Endothelial cell of umbilical vein (primary cell): ENCODE data around the gene PKN3. TPM values are rescaled to one million over a fixed set of nuclear protein-coding genes. Genes with fewer than 3 reads are reported as not detected.

Experiments used
- BruUV-seq: library from RNA; stranded (reverse); fragments of 400-500 nt; replicated peaks from 2 replicates; lab custom pipeline; 2021; lab: Mats Ljungman, UMichigan
- CTCF ChIA-PET: fragments of 300-600, 350-600 bp; sonication (Branson Sonifier 250); formaldehyde crosslinking; loops from one replicate; lab custom pipeline; 2021; ENCODE audit warnings: antibody characterized with exemption, inconsistent platforms; lab: Charles Lee
- POLR2A ChIA-PET: fragments of 300-600, 350-600 bp; sonication (Branson Sonifier 250); formaldehyde crosslinking; loops from one replicate; lab custom pipeline; 2021; ENCODE audit warnings: antibody characterized with exemption, inconsistent platforms; lab: Charles Lee
- DNase-seq: peaks from one replicate; pipeline ENCODE4 v3.0.0-alpha.2; 2011; ENCODE audit warnings: low read depth, low spot score
- FAIRE-seq: peaks from 2 replicates; lab custom pipeline; 2011; peaks lifted over from hg19 to GRCh38; lab: Jason Lieb, UNC
- H2AFZ ChIP-seq: 2 replicates; pipeline ENCODE4 v1.6.0; 2012; ENCODE audit warnings: low read depth, low read length, control low read depth, inconsistent platforms
- H3K27ac ChIP-seq: 2 replicates; pipeline ENCODE4 v1.5.1; 2011; ENCODE audit warnings: low read depth, mild to moderate bottlenecking, control low read depth, low read length, moderate library complexity; ENCODE audit not compliant: insufficient read depth
- H3K27me3 ChIP-seq, 2 experiments: 2 replicates each; pipeline versions ENCODE4 v1.6.0 to v1.6.1; 2011; ENCODE audit warnings: low read length in 2 of 2, mixed read lengths in 1 of 2; ENCODE audit not compliant: control insufficient read depth in 2 of 2, insufficient read depth in 2 of 2
- H3K36me3 ChIP-seq, 2 experiments: 2 replicates in 1 of 2; 3 replicates in 1 of 2; pipeline ENCODE4 v1.5.1; 2011; ENCODE audit warnings: low read length in 2 of 2, mild to moderate bottlenecking in 1 of 2, moderate library complexity in 1 of 2; ENCODE audit not compliant: control insufficient read depth in 2 of 2, insufficient read depth in 2 of 2; ENCODE audit errors: extremely low read depth in 1 of 2
- H3K4me1 ChIP-seq: 3 replicates; pipeline ENCODE4 v1.5.1; 2011; ENCODE audit warnings: mild to moderate bottlenecking, low read length; ENCODE audit not compliant: control insufficient read depth, insufficient read depth; ENCODE audit errors: extremely low read depth
- H3K4me2 ChIP-seq: 2 replicates; pipeline ENCODE4 v1.6.1; 2011; ENCODE audit warnings: low read length, control low read depth, mixed read lengths; ENCODE audit not compliant: insufficient read depth
- H3K4me3 ChIP-seq, 3 experiments: fragments of 200-600 bp in 1 of 3; sonication (generic), shearing (Covaris generic) in 1 of 3; replicated peaks in 1 of 3; 2 replicates each; pipeline ENCODE4 v1.5.1; 2011 to 2016; ENCODE audit warnings: control low read depth in 3 of 3, low read length in 3 of 3, mild to moderate bottlenecking in 2 of 3, inconsistent platforms in 1 of 3, low read depth in 1 of 3, moderate library complexity in 1 of 3; ENCODE audit not compliant: insufficient read depth in 1 of 3
- H3K79me2 ChIP-seq: 2 replicates; pipeline ENCODE4 v1.6.0; 2012; ENCODE audit warnings: low read length, inconsistent platforms; ENCODE audit not compliant: control insufficient read depth, insufficient read depth
- H3K9ac ChIP-seq: replicated peaks from 2 replicates; pipeline ENCODE3; 2011; ENCODE audit warnings: low read length, control low read depth; ENCODE audit not compliant: insufficient read depth; ENCODE audit errors: extremely low read depth
- H3K9me1 ChIP-seq: replicated peaks from 3 replicates; pipeline ENCODE4 v1.6.0; 2011; ENCODE audit warnings: mild to moderate bottlenecking, low read length; ENCODE audit not compliant: control insufficient read depth, insufficient read depth; ENCODE audit errors: extremely low read depth
- H3K9me3 ChIP-seq: replicated peaks from 2 replicates; pipeline ENCODE4 v1.5.1; 2012; ENCODE audit warnings: low read length, inconsistent platforms; ENCODE audit not compliant: control insufficient read depth, insufficient read depth
- H4K20me1 ChIP-seq: replicated peaks from 2 replicates; pipeline ENCODE3; 2011; ENCODE audit warnings: mild to moderate bottlenecking, low read length; ENCODE audit not compliant: control insufficient read depth, insufficient read depth; ENCODE audit errors: extremely low read depth
- CTCF ChIP-seq, 2 donors: IDR thresholded peaks; 1 replicate in 1 of 2; 2 replicates in 1 of 2; pipeline ENCODE4 v1.5.1; 2011; ENCODE audit warnings: low read length in 2 of 2, mild to moderate bottlenecking in 2 of 2, moderate library complexity in 2 of 2, control low read depth in 1 of 2, inconsistent platforms in 1 of 2, low read depth in 1 of 2; ENCODE audit not compliant: insufficient read depth in 1 of 2; ENCODE audit errors: extremely low read depth in 1 of 2
- EZH2 ChIP-seq: IDR thresholded peaks from 2 replicates; pipeline ENCODE4 v1.6.1; 2012; ENCODE audit warnings: borderline replicate concordance, low read depth, mild to moderate bottlenecking, moderate library complexity, low read length, inconsistent platforms; ENCODE audit not compliant: severe bottlenecking
- FOS ChIP-seq: IDR thresholded peaks from 2 replicates; pipeline ENCODE4 v1.6.1; 2011; ENCODE audit warnings: mild to moderate bottlenecking, low read length, moderate library complexity, borderline replicate concordance; ENCODE audit not compliant: insufficient read depth
- GATA2 ChIP-seq: IDR thresholded peaks from 2 replicates; pipeline ENCODE4 v1.7.0; 2011; ENCODE audit warnings: low read depth, mild to moderate bottlenecking, moderate library complexity, mixed read lengths, low read length; ENCODE audit not compliant: insufficient read length, insufficient read depth
- JUN ChIP-seq: IDR thresholded peaks from 2 replicates; pipeline ENCODE4 v1.6.1; 2011; ENCODE audit warnings: borderline replicate concordance, low read depth; ENCODE audit not compliant: insufficient read length, insufficient read depth
- MYC ChIP-seq: IDR thresholded peaks from one replicate; pipeline ENCODE4 v1.6.1; 2011; ENCODE audit warnings: mild to moderate bottlenecking, low read depth, low read length
- POLR2A ChIP-seq: IDR thresholded peaks from 2 replicates; pipeline ENCODE4 v1.6.1; 2012; ENCODE audit warnings: low read depth, mild to moderate bottlenecking, control low read depth, low read length
- POLR2AphosphoS5 ChIP-seq: IDR thresholded peaks from 2 replicates; pipeline ENCODE4 v1.6.1; 2012; ENCODE audit warnings: low read depth, mild to moderate bottlenecking, control low read depth, low read length, moderate library complexity; ENCODE audit not compliant: insufficient read depth
- dilution Hi-C: fragments of 300-500 bp; cut with MboI; formaldehyde crosslinking; loops from one replicate; pipeline ENCODE4 v1.15.0; 2019; ENCODE audit warnings: low sequenced_read_pairs; ENCODE audit not compliant: extremely low pct_ligation_motif_present
- intact Hi-C: fragments of 100-400 bp; cut with micrococcal nuclease; formaldehyde crosslinking; loops from one replicate; pipeline ENCODE4 v1.10.0; 2022
- polyA plus RNA-seq, 4 experiments: library from polyadenylated mRNA; depleted of rRNA in 3 of 4; stranded (reverse) in 3 of 4; unstranded in 1 of 4; fragments of >200 nt; gene quantifications; 2 replicates each; pipeline versions ENCODE4 v1.2.1 to v1.2.3, GENCODE V29; 2011 to 2012; ENCODE audit warnings: missing spikeins in 1 of 4
- total RNA-seq: library from RNA; stranded (reverse); gene quantifications from 2 replicates; pipeline ENCODE4 v1.2.3, GENCODE V29; 2021
- TF ChIP-seq, protein P1 (sequence below): IDR thresholded peaks from 2 replicates; pipeline ENCODE4 v1.6.1; 2011; ENCODE audit not compliant: insufficient read depth, insufficient read length

Gene PKN3
- total and polyA plus RNA-seq, 2 donors (not counting 3 experiments of a cell fraction or from before 2014, with no cell fraction given): 29.5 to 40.4 TPM

DNA sequence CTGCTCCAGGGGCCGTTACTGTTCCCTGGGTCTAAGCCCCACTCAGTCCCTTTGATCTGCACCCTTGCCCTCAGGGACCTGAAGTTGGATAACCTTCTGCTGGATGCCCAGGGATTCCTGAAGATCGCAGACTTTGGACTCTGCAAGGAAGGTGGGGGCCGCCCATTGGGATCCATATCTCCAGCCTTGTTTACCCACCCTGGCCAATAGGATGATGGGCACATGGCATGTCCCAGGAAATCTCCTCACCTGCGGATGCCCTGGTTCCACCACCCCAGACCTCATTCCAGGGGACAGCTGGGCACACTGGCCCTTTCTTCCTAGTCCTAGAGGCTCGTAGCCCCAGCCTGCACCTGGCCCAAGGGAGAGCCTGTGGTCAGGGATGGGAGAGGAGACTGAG, 16.2 kb downstream of the PKN3 start:
- H3K9me1 ChIP-seq: no peaks in the 10 kb centered on the region
- intact Hi-C loops: no loop called here
- POLR2A ChIA-PET: no interaction called here

More for the DNA sequence above, 16.2 kb downstream of the PKN3 start:
- Histone ChIP-seq H3K27ac (no peak overlapping the region), H3K9me3 (no peaks in the 10 kb centered on the region), H3K4me1 (peaks cover 2% of the 10 kb centered on the region), H3K9ac (no peak overlapping the region), H2AFZ (no peak overlapping the region), H3K27me3 (no peaks in the 10 kb centered on the region), H3K36me3 (peaks cover 2 to 24% of the 10 kb centered on the region in 2 experiments), H4K20me1 (no peaks in the 10 kb centered on the region), H3K79me2 (no peaks in the 10 kb centered on the region), H3K4me3 (no peak overlapping the region), H3K4me2 (no peak overlapping the region)
- CTCF ChIA-PET: no interaction called here
- TF ChIP-seq MYC (no peak), POLR2A (no peak), EZH2 (no peak), CTCF (IDR thresholded peaks at IDR 0.05; ENCODE audit: extremely low read depth in 1 of 2, insufficient read depth in 1 of 2, low read depth in 1 of 2, low read length in 2 of 2) (no peak), POLR2AphosphoS5 (no peak), GATA2 (no peak), JUN (no peak), FOS (no peak)
- TF ChIP-seq, protein P1, sequence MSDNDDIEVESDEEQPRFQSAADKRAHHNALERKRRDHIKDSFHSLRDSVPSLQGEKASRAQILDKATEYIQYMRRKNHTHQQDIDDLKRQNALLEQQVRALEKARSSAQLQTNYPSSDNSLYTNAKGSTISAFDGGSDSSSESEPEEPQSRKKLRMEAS: no peak
- DNase-seq (no peak), FAIRE-seq (no peak)
- dilution Hi-C loops: no loop called here
- no TSS peak for BruUV-seq
